Caco-2 (cell line): ENCODE results near the gene ACYP1. TPM values are rescaled to one million over a fixed set of nuclear protein-coding genes. Genes with fewer than 3 reads are reported as not detected.

ENCODE experiments used
- BruUV-seq: library from RNA; stranded (reverse); fragments of 400-500 nt; replicated peaks from 2 replicates; lab custom pipeline; 2021; lab: Mats Ljungman, UMichigan
- CTCF ChIA-PET: fragments of 300-600 bp; sonication (Branson Sonifier 250); formaldehyde crosslinking; loops from one replicate; lab custom pipeline; 2022; ENCODE audit warnings: antibody characterized with exemption; lab: Charles Lee
- POLR2A ChIA-PET: fragments of 300-600 bp; sonication (Branson Sonifier 250); formaldehyde crosslinking; loops from one replicate; lab custom pipeline; 2022; ENCODE audit warnings: antibody characterized with exemption; lab: Charles Lee
- DNase-seq, 2 experiments: peaks; one replicate each; pipeline versions ENCODE4 v3.0.0 to v3.0.0-alpha.2; 2020 to 2022
- H3K27me3 ChIP-seq: replicated peaks from 2 replicates; pipeline ENCODE4 v1.6.0; 2011; ENCODE audit warnings: low read length; ENCODE audit not compliant: control insufficient read depth, insufficient read depth
- H3K36me3 ChIP-seq: 2 replicates; pipeline ENCODE4 v1.5.1; 2011; ENCODE audit warnings: low read length; ENCODE audit not compliant: control insufficient read depth, insufficient read depth
- H3K4me1 ChIP-seq: fragments of 250-450 bp; sonication (Bioruptor Pico); 2 replicates; pipeline ENCODE4 v1.5.1; 2020; ENCODE audit warnings: mild to moderate bottlenecking
- H3K4me3 ChIP-seq: 2 replicates; pipeline ENCODE4 v1.5.1; 2011; ENCODE audit warnings: low read depth, mild to moderate bottlenecking, control low read depth, low read length
- H3K9me3 ChIP-seq: fragments of 250-450 bp; sonication (Bioruptor Pico); 2 replicates; pipeline ENCODE4 v1.5.1; 2020; ENCODE audit warnings: mild to moderate bottlenecking, moderate library complexity
- H3K27ac Mint-ChIP-seq: one replicate; pipeline ENCODE4 v1.8.0; 2022; ENCODE audit warnings: mixed read lengths; ENCODE audit not compliant: unreplicated experiment
- H3K27me3 Mint-ChIP-seq: one replicate; pipeline ENCODE4 v1.8.0; 2022; ENCODE audit warnings: mixed read lengths; ENCODE audit not compliant: insufficient read depth, unreplicated experiment
- H3K36me3 Mint-ChIP-seq: one replicate; pipeline ENCODE4 v1.8.0; 2022; ENCODE audit warnings: mild to moderate bottlenecking, mixed read lengths; ENCODE audit not compliant: insufficient read depth, unreplicated experiment
- H3K4me1 Mint-ChIP-seq: one replicate; pipeline ENCODE4 v1.8.0; 2022; ENCODE audit warnings: low read depth, mixed read lengths; ENCODE audit not compliant: unreplicated experiment
- H3K4me3 Mint-ChIP-seq: one replicate; pipeline ENCODE4 v1.8.0; 2022; ENCODE audit warnings: mild to moderate bottlenecking, moderate library complexity, mixed read lengths; ENCODE audit not compliant: unreplicated experiment
- H3K9me3 Mint-ChIP-seq: one replicate; pipeline ENCODE4 v1.8.0; 2022; ENCODE audit warnings: mixed read lengths; ENCODE audit not compliant: unreplicated experiment
- intact Hi-C: fragments of 100-400 bp; cut with micrococcal nuclease; formaldehyde crosslinking; loops from one replicate; pipeline ENCODE4 v1.10.0; 2022; ENCODE audit not compliant: unreplicated experiment
- total RNA-seq: library from RNA; stranded (reverse); gene quantifications from 2 replicates; pipeline ENCODE4 v1.2.3, GENCODE V29; 2022
- TF ChIP-seq, protein P1 (sequence below), 2 experiments: fragments of 200-600 bp in 1 of 2; IDR thresholded peaks; 1 replicate in 1 of 2; 2 replicates in 1 of 2; pipeline versions ENCODE4 v1.5.1 to v1.8.0; 2011 to 2022; ENCODE audit warnings: antibody characterized with exemption in 1 of 2, control low read depth in 1 of 2, inconsistent platforms in 1 of 2, low read depth in 1 of 2, low read length in 1 of 2, mild to moderate bottlenecking in 1 of 2, moderate library complexity in 1 of 2; ENCODE audit not compliant: insufficient read depth in 1 of 2, severe bottlenecking in 1 of 2, unreplicated experiment in 1 of 2

The ACYP1 gene
- total RNA-seq, 1 experiment from 2014 or later: 16.0 TPM

DNA sequence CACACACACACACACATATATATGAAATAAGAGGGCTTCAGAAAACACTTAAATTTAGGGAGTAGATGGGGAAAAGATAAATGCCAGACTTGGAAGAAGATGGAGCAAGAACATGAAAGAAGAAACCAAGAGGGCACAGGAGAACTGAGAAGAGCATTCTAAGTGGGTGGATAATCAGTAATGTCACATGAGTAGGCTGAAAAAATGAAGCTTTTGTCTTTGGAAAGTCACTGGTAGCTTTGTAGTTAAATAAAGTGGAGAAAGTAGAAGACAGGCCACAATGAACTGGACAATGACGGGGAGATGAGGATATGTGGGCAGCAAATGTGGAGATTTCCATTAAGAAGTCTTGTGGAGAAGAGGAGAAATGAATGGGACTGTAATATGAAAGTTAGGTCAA is 3.4 kb upstream of the ACYP1 start:
- Mint-ChIP-seq H3K36me3 (peaks cover 13% of the 10 kb centered on the region), H3K4me3 (no peak overlapping the region), H3K27ac (no peak overlapping the region), H3K4me1 (peaks cover 6% of the 10 kb centered on the region), H3K9me3 (no peaks in the 10 kb centered on the region), H3K27me3 (no peaks in the 10 kb centered on the region)
- no peaks in the 10 kb centered on the region for H3K9me3 ChIP-seq
- ChIA-PET CTCF (no interaction called here), POLR2A (no interaction called here)
- no peaks in the 10 kb centered on the region for H3K36me3 ChIP-seq
- peaks cover 5% of the 10 kb centered on the region for H3K4me1 ChIP-seq
- BruUV-seq: no TSS peak
- no peak for DNase-seq
- no peak overlapping the region for H3K4me3 ChIP-seq
- intact Hi-C loops: loop anchor here (5.0 kb wide), 1 partner anchor 115 kb away; no protein-coding TSS in a partner anchor
- TF ChIP-seq, protein P1, sequence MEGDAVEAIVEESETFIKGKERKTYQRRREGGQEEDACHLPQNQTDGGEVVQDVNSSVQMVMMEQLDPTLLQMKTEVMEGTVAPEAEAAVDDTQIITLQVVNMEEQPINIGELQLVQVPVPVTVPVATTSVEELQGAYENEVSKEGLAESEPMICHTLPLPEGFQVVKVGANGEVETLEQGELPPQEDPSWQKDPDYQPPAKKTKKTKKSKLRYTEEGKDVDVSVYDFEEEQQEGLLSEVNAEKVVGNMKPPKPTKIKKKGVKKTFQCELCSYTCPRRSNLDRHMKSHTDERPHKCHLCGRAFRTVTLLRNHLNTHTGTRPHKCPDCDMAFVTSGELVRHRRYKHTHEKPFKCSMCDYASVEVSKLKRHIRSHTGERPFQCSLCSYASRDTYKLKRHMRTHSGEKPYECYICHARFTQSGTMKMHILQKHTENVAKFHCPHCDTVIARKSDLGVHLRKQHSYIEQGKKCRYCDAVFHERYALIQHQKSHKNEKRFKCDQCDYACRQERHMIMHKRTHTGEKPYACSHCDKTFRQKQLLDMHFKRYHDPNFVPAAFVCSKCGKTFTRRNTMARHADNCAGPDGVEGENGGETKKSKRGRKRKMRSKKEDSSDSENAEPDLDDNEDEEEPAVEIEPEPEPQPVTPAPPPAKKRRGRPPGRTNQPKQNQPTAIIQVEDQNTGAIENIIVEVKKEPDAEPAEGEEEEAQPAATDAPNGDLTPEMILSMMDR (IDR thresholded peaks at IDR 0.05; ENCODE audit: insufficient read depth in 1 of 2, low read depth in 1 of 2, low read length in 1 of 2, severe bottlenecking in 1 of 2, unreplicated experiment in 1 of 2): no peak
- no peaks in the 10 kb centered on the region for H3K27me3 ChIP-seq

DNA sequence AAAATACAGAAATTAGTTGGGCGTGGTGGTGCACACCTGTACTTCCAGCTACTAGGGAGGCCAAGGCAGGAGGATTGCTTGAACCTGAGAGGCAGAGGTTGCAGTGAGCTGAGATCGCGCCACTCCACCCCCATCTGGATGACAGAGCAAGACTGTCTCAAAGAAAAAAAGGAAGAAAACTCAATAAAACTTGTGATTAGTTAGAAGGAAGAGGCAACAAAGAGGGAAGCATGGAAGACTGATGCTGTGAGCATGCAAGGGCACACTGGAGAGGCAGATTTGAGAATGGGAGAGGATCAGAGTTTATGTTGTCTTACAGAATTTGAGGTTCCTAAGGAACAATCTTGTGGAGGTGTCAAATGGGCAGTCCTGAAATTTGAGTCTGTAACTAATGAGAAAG is 2.9 kb upstream of the ACYP1 start:
- Mint-ChIP-seq H3K4me1 (peaks cover 6% of the 10 kb centered on the region), H3K4me3 (no peak overlapping the region), H3K9me3 (no peaks in the 10 kb centered on the region), H3K27ac (no peak overlapping the region), H3K27me3 (no peaks in the 10 kb centered on the region), H3K36me3 (peaks cover 13% of the 10 kb centered on the region)
- TF ChIP-seq, protein P1 (IDR thresholded peaks at IDR 0.05; ENCODE audit: insufficient read depth in 1 of 2, low read depth in 1 of 2, low read length in 1 of 2, severe bottlenecking in 1 of 2, unreplicated experiment in 1 of 2): no peak
- Histone ChIP-seq H3K9me3 (no peaks in the 10 kb centered on the region), H3K36me3 (no peaks in the 10 kb centered on the region), H3K4me1 (peaks cover 5% of the 10 kb centered on the region), H3K27me3 (no peaks in the 10 kb centered on the region), H3K4me3 (no peak overlapping the region)
- intact Hi-C loops: loop anchor here (5.0 kb wide), 1 partner anchor 114 kb away; no protein-coding TSS in a partner anchor
- BruUV-seq: no TSS peak
- ChIA-PET POLR2A (no interaction called here), CTCF (no interaction called here)
- DNase-seq: no peak

DNA sequence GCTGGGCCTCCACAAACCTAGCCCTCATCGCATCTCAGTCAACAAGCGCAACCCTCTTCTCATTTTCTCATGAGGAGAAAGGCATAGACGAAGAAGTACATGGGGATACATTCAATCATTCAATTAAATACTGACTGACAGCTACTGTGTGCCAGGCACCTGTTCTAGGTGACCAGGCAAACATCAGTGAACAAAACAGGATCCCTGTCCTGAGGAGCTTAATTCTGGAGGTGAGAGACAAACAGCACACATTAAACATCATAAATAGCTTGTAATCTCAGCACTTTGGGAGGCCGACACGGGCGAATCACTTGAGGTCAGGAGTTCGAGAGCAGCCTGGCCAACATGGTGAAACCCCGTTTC is 362 bp upstream of the ACYP1 start:
- Mint-ChIP-seq H3K4me1 (no peaks in the 10 kb centered on the region), H3K27ac (peak overlapping the region; percentile 92), H3K36me3 (peaks cover 16% of the 10 kb centered on the region), H3K27me3 (no peaks in the 10 kb centered on the region), H3K4me3 (peak overlapping the region; percentile 99), H3K9me3 (peaks cover 9% of the 10 kb centered on the region)
- Histone ChIP-seq H3K36me3 (no peaks in the 10 kb centered on the region), H3K9me3 (no peaks in the 10 kb centered on the region), H3K27me3 (no peaks in the 10 kb centered on the region), H3K4me1 (no peaks in the 10 kb centered on the region), H3K4me3 (peak overlapping the region; percentile 60)
- CTCF ChIA-PET: interaction anchor here (0.7 to 1.7 kb wide), 5 partner anchors 24 to 158 kb away, joined by 3 to 11 read pairs (median 5); partner anchors contain the start of gene RPS6KL1
- TF ChIP-seq, protein P1 (IDR thresholded peaks at IDR 0.05; ENCODE audit: insufficient read depth in 1 of 2, low read depth in 1 of 2, low read length in 1 of 2, severe bottlenecking in 1 of 2, unreplicated experiment in 1 of 2): no peak
- POLR2A ChIA-PET: interaction anchor here (1.0 to 1.3 kb wide), 3 partner anchors 12 to 109 kb away, joined by 3 to 6 read pairs (median 4); partner anchors contain the start of genes NEK9 and PGF
- intact Hi-C loops: no loop called here
- no peak for DNase-seq
- BruUV-seq: no TSS peak
